Uterine smooth muscle cell (primary cell): ENCODE results near the gene NPIPB5. TPM values are rescaled to one million over a fixed set of nuclear protein-coding genes. Genes with fewer than 3 reads are reported as not detected.

Experiments
- total RNA-seq: library from RNA; depleted of rRNA; stranded (reverse); fragments of >200 nt; gene quantifications from 2 replicates; pipeline ENCODE4 v1.2.3, GENCODE V29; 2014

NPIPB5 gene
- total RNA-seq, result 98.4 and 111 TPM in 2 replicates

DNA sequence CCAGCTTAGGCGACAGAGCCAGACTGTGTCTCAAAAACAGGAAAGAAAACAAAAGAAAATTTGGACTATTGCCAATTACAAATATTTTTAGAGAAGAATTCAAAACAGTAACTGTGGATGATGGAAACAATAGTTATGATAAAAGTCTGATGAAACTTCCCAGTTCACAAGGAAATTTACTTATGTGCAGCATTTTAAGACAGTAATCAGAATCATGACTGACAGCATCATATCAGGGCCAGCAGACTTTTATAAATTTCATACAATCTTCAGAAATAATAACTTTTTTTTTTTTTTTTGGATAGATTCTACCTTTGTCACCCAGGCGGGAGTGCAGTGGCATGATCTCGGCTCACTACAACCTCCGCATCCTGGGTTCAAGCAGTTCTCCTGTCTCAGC is at the start of gene NPIPB5:
NPIPB5 (plus strand) TSS at position 301 of the 400 bp plus-strand sequence. CDS start 2,911 bp downstream, outside the sequence.

Other genes starting within 250 kb of the NPIPB5 start
- gene POLR3E, start 213.5 kb upstream of the NPIPB5 start, total RNA-seq, result 54.9 and 57.4 TPM in 2 replicates
- 58.4 and 67.0 TPM in 2 replicates for gene CDR2, start 136.3 kb upstream of the NPIPB5 start, total RNA-seq